ENCODE results near the gene SH3TC2. TPM values are rescaled to one million over a fixed set of nuclear protein-coding genes. Genes with fewer than 3 reads are reported as not detected.

The SH3TC2 gene
- total RNA-seq, 1 donor from 2014 or later = not detected

GRCh38 chr5:148976569-148977381 is 86.1 kb downstream of the SH3TC2 start:
- Mint-ChIP-seq H3K4me1 (no peaks in the 10 kb centered on the region), H3K27ac (no peak overlapping the region), H3K9me3 (no peaks in the 10 kb centered on the region), H3K36me3 (ENCODE audit: low read depth) (no peaks in the 10 kb centered on the region), H3K27me3 (peaks cover 14% of the 10 kb centered on the region), H3K4me3 (no peak overlapping the region)
- ChIA-PET CTCF (interaction anchor here (1.7 to 3.0 kb wide), 2 partner anchors 19 to 246 kb away, joined by 4 to 9 read pairs; no protein-coding TSS in a partner anchor), POLR2A (no interaction called here)
- no peak for ATAC-seq (ENCODE audit: low read depth)
- DNase-seq = no peak
- intact Hi-C loops (cut with micrococcal nuclease) = no loop called here
- TF ChIP-seq CTCF (IDR thresholded peaks at IDR 0.05) = no peak

- DNase-seq = no peak
These were observed 88.1 kb downstream of the SH3TC2 start for GRCh38 chr5:148974642-148975327.

GRCh38 chr5:148973455-148973854 is 89.4 kb downstream of the SH3TC2 start:
- Mint-ChIP-seq H3K9me3 (no peaks in the 10 kb centered on the region), H3K27ac (no peak overlapping the region), H3K4me1 (no peaks in the 10 kb centered on the region), H3K4me3 (no peak overlapping the region), H3K36me3 (ENCODE audit: low read depth) (no peaks in the 10 kb centered on the region), H3K27me3 (peaks cover 14% of the 10 kb centered on the region)
- TF ChIP-seq CTCF (IDR thresholded peaks at IDR 0.05) = no peak
- ChIA-PET POLR2A (no interaction called here), CTCF (no interaction called here)
- intact Hi-C loops (cut with micrococcal nuclease) = no loop called here
- DNase-seq (no peak), ATAC-seq (ENCODE audit: low read depth) (no peak)

More at GRCh38 chr5:148974642-148975327, 88.1 kb downstream of the SH3TC2 start:
- H3K4me1 Mint-ChIP-seq = no peaks in the 10 kb centered on the region
- POLR2A ChIA-PET = no interaction called here
- ATAC-seq (ENCODE audit: low read depth) = no peak
- TF ChIP-seq CTCF (IDR thresholded peaks at IDR 0.05) = no peak
- CTCF ChIA-PET = interaction anchor here (1.2 kb wide), 1 partner anchor 234 kb away, joined by 6 read pairs; no protein-coding TSS in a partner anchor
- no peak overlapping the region for H3K4me3 Mint-ChIP-seq
- H3K27ac Mint-ChIP-seq = no peak overlapping the region
- no peaks in the 10 kb centered on the region for H3K9me3 Mint-ChIP-seq
- intact Hi-C loops (cut with micrococcal nuclease) = no loop called here
- H3K27me3 Mint-ChIP-seq = peaks cover 13% of the 10 kb centered on the region
- H3K36me3 Mint-ChIP-seq (ENCODE audit: low read depth) = no peaks in the 10 kb centered on the region

- no peaks in the 10 kb centered on the region for H3K9me3 Mint-ChIP-seq
- ChIA-PET POLR2A (no interaction called here), CTCF (no interaction called here)
- H3K4me1 Mint-ChIP-seq = no peaks in the 10 kb centered on the region
- ATAC-seq (ENCODE audit: low read depth) = no peak
- H3K27ac Mint-ChIP-seq = no peak overlapping the region
- no peak for DNase-seq
- no peak for TF ChIP-seq CTCF (IDR thresholded peaks at IDR 0.05)
- no peaks in the 10 kb centered on the region for H3K36me3 Mint-ChIP-seq (ENCODE audit: low read depth)
- H3K4me3 Mint-ChIP-seq = no peak overlapping the region
- intact Hi-C loops (cut with micrococcal nuclease) = no loop called here
- peaks cover 14% of the 10 kb centered on the region for H3K27me3 Mint-ChIP-seq
These were observed 89.9 kb downstream of the SH3TC2 start for GRCh38 chr5:148972974-148973374.

- ChIA-PET CTCF (no interaction called here), POLR2A (no interaction called here)
- H3K36me3 Mint-ChIP-seq (ENCODE audit: low read depth) = no peaks in the 10 kb centered on the region
- no peak overlapping the region for H3K27ac Mint-ChIP-seq
- ATAC-seq (ENCODE audit: low read depth) (no peak), DNase-seq (no peak)
- no peak for TF ChIP-seq CTCF (IDR thresholded peaks at IDR 0.05)
- intact Hi-C loops (cut with micrococcal nuclease) = no loop called here
- H3K4me1 Mint-ChIP-seq = no peaks in the 10 kb centered on the region
- H3K27me3 Mint-ChIP-seq = peaks cover 14% of the 10 kb centered on the region
- no peaks in the 10 kb centered on the region for H3K9me3 Mint-ChIP-seq
- H3K4me3 Mint-ChIP-seq = no peak overlapping the region
These were observed 90.5 kb downstream of the SH3TC2 start for GRCh38 chr5:148972396-148972795.

Measured in activated B cell treated with CpG ODN at 0.5 μM for 24 hours (primary cell).